Endometrial microvascular endothelial cells (primary cell): ENCODE data around the gene PTPMT1. TPM values are rescaled to one million over a fixed set of nuclear protein-coding genes. Genes with fewer than 3 reads are reported as not detected.

Experiments used
- in situ Hi-C: cut with HindIII; loops from 2 replicates; pipeline ENCODE4 v1.10.0; 2017; ENCODE audit warnings: low sequenced_read_pairs, low pct_unique_long_range_greater_than_20kb; ENCODE audit errors: inconsistent ontology term
- total RNA-seq: library from RNA; depleted of rRNA; stranded (reverse); fragments of >200 nt; gene quantifications from one replicate; pipeline ENCODE4 v1.2.3, GENCODE V29; 2015; ENCODE audit errors: inconsistent ontology term

PTPMT1 gene
- total RNA-seq, 1 donor from 2014 or later = 107 TPM

DNA sequence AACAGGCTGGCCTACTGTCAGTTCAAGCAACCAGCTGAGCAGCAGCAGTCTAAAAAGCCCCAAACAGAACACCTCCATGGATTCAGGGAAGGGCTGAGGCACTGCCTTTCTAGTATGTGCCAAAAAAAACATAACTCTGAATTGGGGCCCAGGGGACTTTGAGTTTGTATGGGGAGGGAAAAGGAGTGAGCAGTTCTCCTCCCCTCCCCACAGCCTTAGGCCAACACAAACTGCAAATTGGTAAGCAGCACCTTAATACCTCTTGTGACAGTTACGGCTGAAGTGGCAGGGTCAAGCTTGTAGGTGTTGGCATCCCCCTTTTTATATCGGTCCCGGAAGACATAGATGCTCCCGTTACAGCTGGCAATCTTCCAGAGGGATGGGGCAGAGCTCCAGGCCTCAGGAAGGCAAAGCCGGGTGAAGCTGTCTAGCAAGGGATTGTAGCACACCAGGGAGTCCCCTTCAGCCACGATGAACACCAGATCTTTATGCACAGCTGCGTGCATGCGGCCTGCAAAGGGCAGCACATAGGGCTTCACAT, 7.4 kb downstream of the PTPMT1 start:
- in situ Hi-C loops = no loop called here

DNA sequence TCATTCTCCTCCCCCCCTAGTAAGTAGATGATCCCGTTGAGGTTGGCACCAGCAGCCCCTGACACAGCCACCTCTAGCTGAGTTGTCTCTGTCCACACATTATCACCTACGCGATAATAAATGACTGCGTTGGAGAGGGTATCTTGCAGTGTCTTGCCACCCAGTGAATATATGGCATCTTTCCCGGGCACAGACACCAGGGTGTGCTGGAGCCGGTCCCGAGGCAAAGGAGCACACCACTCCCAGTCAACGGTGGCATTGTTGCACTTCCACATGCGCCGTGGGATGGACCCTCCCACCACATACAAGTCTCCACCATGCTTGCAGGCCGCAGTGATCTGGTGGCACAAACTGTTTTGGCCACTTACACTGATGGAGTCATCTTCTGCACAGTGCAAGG, 7.9 kb downstream of the PTPMT1 start:
- in situ Hi-C loops = no loop called here

DNA sequence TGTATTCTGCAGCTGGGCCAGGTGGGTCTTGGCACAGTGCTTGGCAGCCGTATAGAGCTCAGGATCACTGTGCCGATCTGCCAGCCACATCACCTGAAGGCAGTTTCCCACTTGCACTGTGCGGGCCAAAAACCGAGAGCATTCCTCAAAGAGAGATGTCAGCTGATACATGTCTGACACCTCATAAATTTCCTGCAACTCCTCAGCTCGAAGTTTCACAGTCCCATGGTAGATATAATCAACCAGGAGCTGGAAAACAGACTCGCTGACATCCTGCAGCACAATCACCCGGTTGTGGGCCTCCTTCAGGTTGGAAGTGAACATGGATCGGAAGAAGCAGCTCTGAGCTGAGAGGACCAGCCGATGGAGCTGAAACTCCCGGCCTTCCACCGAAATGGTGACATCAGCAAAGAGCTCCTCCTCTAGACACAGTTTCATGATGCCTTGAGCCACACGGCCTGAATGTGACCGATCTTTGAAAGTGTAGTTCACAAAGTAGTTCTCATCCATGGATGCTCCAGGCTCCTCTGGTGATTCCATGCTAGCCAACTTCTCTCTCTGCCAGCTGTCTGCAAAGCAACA, 12.2 kb downstream of the PTPMT1 start:
- in situ Hi-C loops = no loop called here

DNA sequence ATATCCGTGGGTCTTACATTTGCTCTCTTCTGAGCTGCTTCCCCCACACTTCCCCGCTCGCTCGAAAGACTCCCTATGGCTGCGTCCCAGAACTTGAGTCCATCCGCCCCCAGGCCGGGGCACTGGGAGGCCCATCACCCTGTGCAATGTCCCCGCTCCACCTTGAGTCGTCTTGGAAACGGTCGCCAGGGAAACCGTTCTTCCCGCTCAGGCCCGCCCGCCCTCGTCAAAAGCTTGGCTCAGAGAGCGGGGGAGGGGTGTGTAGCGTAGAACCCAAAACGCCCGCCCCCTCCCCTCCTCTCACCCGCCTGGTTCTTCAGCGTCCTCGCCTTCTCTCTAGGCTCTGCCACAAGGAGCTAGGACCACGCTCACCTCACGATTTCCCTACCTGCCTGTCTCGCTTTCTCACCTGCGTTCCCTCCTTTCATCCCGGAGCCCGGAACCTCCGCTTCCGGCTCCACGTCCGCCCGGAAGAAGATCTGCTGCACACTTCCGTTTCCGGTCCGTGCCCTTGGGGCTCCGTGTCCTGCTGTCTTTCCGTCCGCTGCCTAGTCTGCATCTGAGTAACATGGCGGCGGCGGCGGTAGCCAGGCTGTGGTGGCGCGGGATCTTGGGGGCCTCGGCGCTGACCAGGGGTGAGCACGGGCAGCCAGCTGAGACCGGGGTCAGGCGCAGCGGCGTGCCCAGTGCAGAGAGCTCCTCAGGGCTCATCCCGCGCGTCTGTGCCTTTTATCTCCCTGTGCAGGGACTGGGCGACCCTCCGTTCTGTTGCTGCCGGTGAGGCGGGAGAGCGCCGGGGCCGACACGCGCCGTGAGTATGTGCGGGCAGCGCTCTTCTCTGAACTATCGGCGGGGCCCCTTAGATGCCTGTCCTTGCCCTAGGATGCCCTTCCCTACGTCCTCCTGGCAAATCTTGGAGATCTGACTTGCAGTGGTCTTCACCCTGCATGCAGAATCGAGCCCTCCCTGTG, 13.4 kb downstream of the PTPMT1 start, which contains the start of the genes KBTBD4 and NDUFS3:
TSS of gene KBTBD4 (minus strand) at position 447 of the 971 bp plus-strand sequence. CDS start at position 428, 19 bp downstream.
TSS of gene NDUFS3 (plus strand) at position 551 of the 971 bp plus-strand sequence. CDS start at position 569, 18 bp downstream.
- in situ Hi-C loops = no loop called here

DNA sequence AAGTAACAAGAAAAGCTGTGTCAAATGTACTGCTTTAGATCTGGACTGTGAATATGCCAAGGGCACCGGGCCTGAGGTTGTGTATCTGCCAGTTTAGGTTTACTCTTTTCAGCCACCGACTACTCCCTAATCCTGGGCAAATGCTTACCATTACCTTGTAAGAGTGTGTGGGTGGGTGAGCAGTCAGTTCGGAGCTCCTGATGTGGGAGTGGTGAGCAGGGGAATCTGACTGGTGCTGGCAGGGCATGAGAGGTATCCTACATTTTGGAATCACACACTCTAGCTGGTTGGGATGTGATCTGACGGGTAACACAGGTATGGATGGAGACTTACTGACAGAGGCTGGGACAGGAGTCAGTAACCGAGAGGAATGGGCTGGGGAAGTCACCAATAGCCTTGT, 18.4 kb downstream of the PTPMT1 start:
- in situ Hi-C loops = no loop called here

DNA sequence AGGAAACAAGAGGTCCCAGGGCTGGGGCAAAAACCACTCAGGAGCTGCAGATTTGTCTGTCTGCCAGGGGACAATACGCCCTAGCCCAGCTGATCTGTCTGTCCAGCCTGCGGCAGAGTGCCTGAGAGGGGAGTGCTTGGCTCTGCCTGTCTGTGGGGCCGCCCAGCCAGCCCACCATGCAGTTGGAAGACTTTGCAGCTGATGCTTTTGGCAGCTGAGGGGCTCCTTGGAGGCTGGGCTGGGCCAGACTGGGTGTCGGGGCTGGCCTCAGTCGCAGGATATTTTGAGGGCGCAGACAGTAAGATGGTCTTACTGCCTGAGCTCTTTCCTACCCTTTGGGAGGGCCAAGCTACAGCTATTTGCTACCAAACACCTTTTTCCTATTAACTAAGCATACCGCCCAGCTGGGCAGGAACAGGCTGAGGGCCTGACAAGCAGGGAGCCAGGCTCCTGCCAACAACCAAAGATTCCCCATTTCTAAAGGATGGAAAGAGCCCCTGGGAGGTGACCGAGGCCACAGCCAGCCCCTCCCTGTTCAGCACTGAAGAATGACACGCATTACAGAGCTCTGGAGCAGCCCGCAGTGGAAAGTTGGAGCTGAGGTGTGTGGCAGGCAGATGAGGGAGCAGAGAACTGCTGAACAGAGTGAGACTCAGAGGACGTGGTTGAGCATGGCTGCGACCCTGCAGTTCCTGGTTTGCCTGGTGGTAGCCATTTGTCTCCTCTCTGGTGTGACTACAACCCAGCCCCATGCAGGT, 20.9 kb downstream of the PTPMT1 start, which contains the start of gene FAM180B:
TSS of gene FAM180B (plus strand) at position 581 of the 758 bp plus-strand sequence. CDS start at position 672, 91 bp downstream.
- in situ Hi-C loops = no loop called here

DNA sequence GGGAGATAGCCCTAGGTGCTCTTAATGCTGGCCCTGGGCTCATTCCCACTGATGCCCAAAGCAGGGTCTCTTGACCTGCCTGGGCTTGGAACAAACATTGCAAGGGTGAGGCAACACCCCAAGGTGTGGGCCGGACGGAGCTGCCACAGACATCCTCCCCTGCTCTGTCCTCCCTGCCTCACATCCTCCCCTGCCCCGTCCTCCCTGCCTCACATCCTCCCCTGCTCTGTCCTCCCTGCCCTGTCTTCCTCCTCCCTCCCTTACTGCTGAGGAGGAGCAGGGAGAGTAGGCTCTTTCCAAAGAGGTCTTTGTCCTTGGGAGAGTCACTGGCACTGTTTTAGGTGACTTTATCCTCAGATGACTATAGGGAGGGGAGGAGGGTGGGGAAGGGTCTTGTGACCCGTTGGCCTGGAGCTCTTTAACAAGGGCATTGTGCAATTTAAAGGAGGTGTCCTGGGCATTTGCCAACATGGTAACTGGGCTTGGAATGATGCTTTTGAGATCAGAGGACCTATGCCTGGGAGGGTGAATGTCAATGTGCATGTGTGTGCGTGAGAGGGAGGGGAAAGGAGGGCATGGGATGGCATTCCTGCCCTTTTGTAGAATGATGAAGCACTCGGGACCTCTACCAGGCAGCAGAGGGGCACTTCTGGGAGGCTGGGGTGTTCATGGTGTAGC, 21.8 kb downstream of the PTPMT1 start:
- in situ Hi-C loops = no loop called here

DNA sequence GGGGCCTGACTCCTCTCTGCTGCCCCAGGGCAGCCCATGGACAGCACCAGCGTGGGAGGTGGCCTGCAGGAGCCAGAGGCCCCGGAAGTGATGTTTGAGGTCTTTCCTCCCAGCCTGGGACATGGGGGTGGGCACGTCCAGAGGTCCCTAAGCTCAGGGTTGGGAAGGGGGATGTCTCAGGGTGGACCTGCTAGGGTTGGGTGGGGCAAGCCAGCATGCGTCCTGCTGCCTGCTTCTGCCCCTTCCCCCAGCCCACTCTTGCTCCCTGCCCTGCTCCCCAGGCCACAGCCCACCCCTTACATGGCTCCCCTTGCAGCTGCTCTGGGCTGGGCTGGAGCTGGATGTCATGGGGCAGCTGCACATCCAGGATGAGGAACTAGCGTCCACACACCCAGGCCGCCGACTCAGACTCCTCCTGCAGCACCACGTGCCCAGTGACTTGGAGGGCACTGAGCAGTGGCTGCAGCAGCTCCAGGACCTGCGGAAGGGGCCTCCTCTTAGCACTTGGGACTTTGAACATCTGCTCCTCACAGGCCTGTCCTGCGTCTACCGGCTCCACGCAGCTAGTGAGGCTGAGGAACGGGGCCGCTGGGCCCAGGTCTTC, 22.4 kb downstream of the PTPMT1 start:
- in situ Hi-C loops = no loop called here

DNA sequence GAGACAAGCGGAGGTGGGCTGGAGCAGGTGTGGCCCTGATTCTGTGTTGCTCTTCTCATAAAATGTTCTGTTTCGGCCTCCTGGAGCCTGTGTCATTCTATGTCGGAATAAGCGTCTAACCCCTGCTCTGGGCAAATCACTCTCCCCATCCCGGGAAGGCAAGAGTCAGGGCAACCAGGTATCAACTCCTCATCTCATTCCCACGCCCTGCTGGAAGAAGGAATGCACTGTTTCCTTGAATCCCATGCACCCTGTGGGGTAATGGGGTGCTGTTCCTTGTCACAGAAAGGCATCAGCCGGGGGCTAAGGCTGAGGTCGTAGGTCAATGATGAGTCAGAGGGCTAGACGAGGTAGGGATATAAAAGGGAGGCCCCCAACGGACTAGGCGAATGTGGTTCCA, 23.7 kb downstream of the PTPMT1 start:
- in situ Hi-C loops = no loop called here

DNA sequence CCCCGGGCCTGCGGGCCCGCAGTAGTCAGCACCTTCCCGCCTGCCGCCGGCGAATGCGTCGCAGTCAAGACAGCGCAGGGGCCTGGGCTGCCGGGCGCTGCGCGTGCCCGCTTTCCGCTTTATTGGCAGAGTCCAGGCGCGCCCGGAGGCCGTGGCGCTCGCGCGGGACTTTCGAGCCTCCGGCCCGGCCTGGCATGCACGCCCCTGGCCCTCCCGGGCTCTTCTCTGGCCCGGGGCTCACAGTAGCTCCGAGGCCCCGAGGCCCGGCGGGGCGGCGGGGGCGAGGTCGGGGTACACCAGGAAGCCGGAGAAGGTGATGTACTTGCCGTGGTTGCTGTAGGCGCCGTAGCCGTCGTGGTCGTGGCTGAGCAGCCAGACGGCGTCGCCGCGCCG, 24.2 kb downstream of the PTPMT1 start:
- in situ Hi-C loops = no loop called here

DNA sequence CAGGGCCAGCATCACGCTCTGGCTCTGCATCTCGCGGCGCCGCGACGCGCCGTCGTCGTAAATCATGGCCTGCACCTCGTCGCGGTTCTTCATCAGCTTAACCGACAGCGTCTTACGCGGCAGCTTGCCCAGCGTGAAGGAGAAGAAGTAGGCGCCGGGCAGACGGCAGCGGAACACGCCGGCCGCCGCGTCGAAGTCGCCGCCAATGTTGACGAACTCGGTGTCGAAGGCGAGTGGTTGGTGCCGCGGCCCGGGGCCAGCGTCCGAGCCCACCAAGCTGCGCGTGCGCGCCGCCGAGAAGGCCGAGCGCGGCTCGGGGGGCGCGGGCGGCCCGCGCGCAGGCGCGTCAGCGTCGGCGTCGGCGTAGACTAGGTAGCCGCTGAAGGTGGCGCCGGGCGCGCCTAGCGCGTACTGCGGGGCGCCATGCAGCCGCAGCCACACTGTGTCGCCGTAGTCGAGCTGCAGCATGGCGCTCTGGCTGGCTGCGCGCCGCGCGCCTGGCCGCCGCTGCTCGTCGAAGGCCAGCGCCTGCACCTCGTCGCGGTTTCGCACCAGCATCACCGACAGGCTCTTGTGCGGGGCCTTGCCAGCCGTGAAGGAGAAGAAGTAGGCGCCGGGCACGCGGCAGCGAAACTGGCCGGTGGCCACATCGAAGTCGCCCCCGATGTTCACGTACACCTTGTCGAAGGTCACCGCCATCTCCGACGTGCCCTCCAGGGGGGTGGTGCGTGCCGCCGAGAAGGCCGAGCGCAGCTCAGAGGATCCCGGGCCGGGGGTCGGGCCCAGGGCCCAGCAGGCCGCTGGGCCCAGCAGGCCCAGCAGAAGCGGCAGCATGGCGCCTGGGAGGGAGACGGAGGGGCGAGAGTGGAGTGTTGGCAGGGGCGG, 24.8 kb downstream of the PTPMT1 start:
- in situ Hi-C loops = no loop called here

DNA sequence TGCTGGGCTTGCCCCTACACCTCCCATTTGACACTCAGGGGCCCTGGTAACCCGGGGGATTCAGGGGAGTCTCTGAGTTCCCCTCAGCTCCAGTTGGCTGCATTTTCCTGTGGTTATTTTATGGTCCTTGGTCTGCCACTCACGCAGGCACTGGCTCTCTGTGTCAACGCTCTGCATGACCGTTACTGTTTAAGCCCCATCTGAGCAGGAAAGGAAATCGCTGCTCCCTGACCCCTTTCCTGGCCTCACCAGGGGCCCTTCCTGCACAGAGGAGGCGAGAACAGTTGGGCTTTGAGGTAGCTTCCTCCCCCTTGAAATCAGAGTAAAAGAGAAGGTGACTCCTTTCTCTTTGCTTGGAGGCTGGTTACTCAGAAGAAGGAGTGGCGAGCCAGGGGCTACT, 26.4 kb downstream of the PTPMT1 start:
- in situ Hi-C loops = no loop called here

DNA sequence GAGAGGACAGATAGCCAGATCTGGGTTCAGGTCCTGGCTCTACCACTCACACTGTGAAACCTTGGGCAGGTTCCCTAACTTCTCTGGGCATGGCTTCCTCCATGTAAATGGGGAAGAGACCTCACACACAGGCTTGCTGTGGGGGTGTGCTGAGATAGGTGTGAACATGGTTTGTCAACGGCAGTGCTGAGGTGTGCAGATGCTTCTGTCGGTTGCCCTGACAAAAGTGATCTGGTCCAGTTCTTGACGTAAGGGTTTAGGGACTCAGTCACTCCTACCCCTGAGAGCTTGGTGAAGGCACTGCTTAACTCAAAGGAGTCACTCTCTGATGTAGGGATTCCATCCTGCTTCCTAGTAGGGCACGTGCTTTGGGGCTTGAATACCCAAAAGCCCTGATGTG, 26.9 kb downstream of the PTPMT1 start:
- in situ Hi-C loops = no loop called here

DNA sequence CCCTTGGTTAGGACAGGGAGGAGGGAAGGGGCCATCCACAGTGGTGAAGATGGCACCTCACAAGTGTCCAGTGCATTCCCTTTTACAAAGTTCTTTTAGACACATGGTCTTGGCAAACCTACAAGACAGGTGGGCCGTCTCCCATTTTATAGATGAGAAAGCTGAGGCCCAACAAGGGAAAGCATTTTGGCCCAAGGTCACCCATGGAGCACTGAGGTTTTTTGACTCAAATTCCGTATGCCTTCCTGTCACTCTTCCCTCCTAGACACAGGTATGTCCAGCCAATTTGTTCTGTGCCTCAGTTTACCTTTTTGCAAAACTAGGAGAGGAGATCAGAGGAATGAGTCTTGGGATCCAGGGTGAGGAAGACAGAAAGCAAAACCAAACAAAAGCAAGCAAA, 27.6 kb downstream of the PTPMT1 start:
- in situ Hi-C loops = no loop called here

DNA sequence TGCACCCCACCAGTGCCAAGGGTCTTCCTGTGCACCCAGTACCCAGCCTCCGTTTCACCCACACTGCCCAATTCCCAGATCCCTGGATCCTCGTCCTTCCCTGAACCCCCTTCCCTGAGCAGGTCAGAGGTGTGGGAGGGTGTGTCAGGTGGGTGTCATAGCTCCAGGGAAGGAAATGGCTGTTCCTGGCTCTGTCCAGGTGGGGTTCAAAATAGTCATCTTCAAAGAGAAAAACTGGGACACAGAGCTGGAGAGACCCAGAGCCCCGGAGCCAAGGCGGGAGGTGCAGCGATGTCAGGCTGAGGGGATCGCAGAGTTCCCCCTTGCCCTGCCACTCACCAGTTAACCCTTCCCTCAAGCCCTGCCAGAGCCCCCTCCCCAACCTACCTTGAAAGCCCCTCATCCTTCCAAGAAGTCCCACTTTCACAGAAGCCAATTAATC, 28.1 kb downstream of the PTPMT1 start:
- in situ Hi-C loops = no loop called here

DNA sequence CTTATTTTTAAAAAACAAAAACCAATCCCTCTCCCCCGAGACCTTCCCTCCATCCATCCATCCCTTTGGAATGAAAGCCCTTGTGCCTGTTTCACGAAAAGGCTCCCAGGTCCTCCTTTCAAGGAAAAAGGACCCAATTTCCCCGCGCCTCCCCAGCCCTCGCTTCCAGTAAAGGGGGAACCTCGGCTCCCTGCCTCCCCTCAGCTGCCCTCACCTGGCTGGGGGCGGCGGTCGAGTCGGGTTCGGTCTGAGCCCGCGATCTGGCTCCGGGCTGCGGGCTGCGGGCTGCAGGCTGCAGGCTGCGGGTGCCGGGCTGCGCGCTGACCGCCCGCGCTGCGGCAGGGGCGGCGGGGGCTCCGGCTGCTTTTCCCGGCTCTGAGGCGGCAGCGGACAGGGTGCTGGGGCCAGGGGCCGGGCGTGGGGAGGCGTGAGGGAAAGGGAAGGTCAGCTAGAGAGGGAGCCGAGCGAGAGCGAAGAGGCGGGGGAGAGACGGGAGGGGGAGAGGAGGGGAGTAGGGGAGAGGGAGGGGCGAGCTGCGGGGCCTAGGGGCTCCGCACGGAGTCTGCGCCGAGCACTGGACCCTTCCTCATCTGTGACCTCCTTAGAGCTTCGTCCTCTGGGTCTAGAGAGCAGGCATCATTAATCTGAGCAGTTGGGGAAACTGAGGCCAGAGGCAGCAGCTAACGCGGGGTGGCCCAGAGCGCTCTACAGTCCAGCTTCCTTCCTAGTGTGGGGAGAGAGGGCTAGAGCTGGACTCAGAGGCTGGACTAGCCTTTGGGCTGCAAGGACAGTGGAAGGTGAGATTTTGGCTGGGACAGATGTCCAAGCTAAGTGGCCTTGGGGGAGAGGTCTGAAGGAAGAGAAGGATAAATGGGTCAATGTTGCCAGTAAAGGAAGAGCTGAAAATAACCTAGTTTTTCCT, 28.8 kb downstream of the PTPMT1 start, which contains the start of gene C1QTNF4:
TSS of gene C1QTNF4 (minus strand) at position 478 of the 922 bp plus-strand sequence. CDS start 3,601 bp downstream, outside the sequence.
- in situ Hi-C loops = no loop called here
